ENCODE data around the gene CHKB.

DNA sequence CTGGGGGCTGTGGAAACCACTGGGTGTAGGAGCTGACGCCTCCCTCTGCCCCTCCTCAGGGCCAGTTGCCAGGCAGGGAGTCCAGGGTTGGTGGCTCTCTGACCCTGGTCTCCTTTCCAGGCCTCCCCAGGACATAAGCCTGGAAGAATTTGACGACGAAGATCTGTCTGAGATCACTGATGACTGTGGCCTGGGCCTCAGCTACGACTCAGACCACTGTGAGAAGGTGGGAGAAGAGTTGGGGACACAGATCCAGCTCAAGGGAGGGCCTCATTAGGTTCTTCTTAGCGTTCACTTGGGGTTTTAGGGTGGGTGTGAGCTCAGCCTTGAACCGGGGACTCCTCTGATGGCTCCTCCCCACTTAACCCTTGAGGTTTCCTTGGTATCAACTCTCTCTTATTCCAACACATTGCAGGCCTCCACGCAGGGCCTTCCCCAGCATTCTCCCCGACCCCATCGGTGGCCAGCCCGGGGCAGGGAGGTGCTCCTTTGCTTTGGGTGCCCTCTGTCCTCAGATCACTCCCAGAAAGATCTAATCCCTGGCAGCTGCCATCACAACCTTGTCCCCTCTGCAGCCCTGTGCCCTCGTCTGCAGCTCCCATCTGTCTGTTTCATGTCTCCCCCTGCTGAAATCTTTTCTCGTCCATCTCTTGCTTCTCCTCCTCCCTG, 19.2 kb upstream of the CHKB start:
- no peak for TF ChIP-seq POLR2A (IDR thresholded peaks at IDR 0.05)
- TF ChIP-seq, protein P1, sequence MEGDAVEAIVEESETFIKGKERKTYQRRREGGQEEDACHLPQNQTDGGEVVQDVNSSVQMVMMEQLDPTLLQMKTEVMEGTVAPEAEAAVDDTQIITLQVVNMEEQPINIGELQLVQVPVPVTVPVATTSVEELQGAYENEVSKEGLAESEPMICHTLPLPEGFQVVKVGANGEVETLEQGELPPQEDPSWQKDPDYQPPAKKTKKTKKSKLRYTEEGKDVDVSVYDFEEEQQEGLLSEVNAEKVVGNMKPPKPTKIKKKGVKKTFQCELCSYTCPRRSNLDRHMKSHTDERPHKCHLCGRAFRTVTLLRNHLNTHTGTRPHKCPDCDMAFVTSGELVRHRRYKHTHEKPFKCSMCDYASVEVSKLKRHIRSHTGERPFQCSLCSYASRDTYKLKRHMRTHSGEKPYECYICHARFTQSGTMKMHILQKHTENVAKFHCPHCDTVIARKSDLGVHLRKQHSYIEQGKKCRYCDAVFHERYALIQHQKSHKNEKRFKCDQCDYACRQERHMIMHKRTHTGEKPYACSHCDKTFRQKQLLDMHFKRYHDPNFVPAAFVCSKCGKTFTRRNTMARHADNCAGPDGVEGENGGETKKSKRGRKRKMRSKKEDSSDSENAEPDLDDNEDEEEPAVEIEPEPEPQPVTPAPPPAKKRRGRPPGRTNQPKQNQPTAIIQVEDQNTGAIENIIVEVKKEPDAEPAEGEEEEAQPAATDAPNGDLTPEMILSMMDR (IDR thresholded peaks at IDR 0.05), result no peak

Measured in adrenal gland (tissue), 5 donors.